GM21447 (cell line): ENCODE results near the gene METAP2.

ENCODE experiments used
- ATAC-seq: cut with Tn5 transposase; IDR thresholded peaks from one replicate; pipeline ENCODE4 v1.9.1; 2021; ENCODE audit not compliant: unreplicated experiment

Gene METAP2

GRCh38 chr12:95548539-95549391, 74.8 kb downstream of the METAP2 start:
- no peak for ATAC-seq

GRCh38 chr12:95549392-95550084, 75.6 kb downstream of the METAP2 start:
- no peak for ATAC-seq

- no peak for ATAC-seq
Observed at GRCh38 chr12:95551305-95551704, 77.4 kb downstream of the METAP2 start, which contains the start of gene USP44. USP44 (minus strand) TSS chr12:95551476; CDS start chr12:95534256, 17,220 bp downstream.

GRCh38 chr12:95551913-95552516, 78.1 kb downstream of the METAP2 start:
- ATAC-seq, result no peak

- no peak for ATAC-seq
Observed at GRCh38 chr12:95553197-95553943, 79.4 kb downstream of the METAP2 start.

GRCh38 chr12:95554532-95555071, 80.7 kb downstream of the METAP2 start:
- no peak for ATAC-seq

- ATAC-seq, result no peak
Observed at GRCh38 chr12:95557625-95558024, 83.7 kb downstream of the METAP2 start.
